Measurements from ENCODE around the gene DGLUCY.

DNA sequence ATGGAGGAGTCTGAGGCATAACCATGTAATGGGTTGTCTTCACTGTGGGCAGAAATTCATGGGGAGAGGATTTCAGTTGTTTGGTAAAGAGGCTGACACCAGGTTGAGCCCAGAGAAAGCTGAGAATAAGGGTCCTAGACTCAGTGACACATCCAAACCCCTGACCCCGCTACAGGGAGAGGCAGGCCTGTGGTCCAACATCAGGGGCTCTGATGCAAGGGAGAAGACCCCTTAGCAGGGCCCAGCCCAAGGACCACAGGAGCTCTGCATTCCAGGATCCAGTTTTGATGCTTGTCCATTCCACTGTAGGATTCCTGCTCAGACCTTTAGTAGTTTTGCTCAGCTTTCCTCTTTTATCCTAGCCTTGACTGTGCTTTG lies 115.1 kb downstream of the DGLUCY start:
- TF ChIP-seq ZNF121 (tag by site-specific recombination; IDR thresholded peaks at IDR 0.05) = no peak
- TF ChIP-seq, protein P1, sequence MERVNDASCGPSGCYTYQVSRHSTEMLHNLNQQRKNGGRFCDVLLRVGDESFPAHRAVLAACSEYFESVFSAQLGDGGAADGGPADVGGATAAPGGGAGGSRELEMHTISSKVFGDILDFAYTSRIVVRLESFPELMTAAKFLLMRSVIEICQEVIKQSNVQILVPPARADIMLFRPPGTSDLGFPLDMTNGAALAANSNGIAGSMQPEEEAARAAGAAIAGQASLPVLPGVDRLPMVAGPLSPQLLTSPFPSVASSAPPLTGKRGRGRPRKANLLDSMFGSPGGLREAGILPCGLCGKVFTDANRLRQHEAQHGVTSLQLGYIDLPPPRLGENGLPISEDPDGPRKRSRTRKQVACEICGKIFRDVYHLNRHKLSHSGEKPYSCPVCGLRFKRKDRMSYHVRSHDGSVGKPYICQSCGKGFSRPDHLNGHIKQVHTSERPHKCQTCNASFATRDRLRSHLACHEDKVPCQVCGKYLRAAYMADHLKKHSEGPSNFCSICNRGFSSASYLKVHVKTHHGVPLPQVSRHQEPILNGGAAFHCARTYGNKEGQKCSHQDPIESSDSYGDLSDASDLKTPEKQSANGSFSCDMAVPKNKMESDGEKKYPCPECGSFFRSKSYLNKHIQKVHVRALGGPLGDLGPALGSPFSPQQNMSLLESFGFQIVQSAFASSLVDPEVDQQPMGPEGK (tag by site-specific recombination; IDR thresholded peaks at IDR 0.05) = no peak
- TF ChIP-seq, protein P2, sequence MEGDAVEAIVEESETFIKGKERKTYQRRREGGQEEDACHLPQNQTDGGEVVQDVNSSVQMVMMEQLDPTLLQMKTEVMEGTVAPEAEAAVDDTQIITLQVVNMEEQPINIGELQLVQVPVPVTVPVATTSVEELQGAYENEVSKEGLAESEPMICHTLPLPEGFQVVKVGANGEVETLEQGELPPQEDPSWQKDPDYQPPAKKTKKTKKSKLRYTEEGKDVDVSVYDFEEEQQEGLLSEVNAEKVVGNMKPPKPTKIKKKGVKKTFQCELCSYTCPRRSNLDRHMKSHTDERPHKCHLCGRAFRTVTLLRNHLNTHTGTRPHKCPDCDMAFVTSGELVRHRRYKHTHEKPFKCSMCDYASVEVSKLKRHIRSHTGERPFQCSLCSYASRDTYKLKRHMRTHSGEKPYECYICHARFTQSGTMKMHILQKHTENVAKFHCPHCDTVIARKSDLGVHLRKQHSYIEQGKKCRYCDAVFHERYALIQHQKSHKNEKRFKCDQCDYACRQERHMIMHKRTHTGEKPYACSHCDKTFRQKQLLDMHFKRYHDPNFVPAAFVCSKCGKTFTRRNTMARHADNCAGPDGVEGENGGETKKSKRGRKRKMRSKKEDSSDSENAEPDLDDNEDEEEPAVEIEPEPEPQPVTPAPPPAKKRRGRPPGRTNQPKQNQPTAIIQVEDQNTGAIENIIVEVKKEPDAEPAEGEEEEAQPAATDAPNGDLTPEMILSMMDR (tag by site-specific recombination; IDR thresholded peaks at IDR 0.05) = no peak
- TF ChIP-seq ZNF747 (tag by site-specific recombination; IDR thresholded peaks at IDR 0.05) = no peak
- no peak for TF ChIP-seq ZNF654 (tag by site-specific recombination; IDR thresholded peaks at IDR 0.05; ENCODE audit: low read depth)
- no peak for TF ChIP-seq ZNF37A (tag by site-specific recombination; IDR thresholded peaks at IDR 0.05)
- TF ChIP-seq ZBTB17 (tag by site-specific recombination; IDR thresholded peaks at IDR 0.05) = no peak
- TF ChIP-seq ZNF274 (IDR thresholded peaks at IDR 0.05; ENCODE audit: low read length) = no peak
- no peak for TF ChIP-seq ZNF274 (tag by site-specific recombination; IDR thresholded peaks at IDR 0.05; ENCODE audit: borderline replicate concordance)
- TF ChIP-seq, protein P3, sequence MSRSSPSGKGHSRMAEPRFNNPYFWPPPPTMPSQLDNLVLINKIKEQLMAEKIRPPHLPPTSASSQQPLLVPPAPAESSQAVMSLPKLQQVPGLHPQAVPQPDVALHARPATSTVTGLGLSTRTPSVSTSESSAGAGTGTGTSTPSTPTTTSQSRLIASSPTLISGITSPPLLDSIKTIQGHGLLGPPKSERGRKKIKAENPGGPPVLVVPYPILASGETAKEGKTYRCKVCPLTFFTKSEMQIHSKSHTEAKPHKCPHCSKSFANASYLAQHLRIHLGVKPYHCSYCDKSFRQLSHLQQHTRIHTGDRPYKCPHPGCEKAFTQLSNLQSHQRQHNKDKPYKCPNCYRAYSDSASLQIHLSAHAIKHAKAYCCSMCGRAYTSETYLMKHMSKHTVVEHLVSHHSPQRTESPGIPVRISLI (tag by site-specific recombination; IDR thresholded peaks at IDR 0.05) = no peak
- TF ChIP-seq, protein P4, sequence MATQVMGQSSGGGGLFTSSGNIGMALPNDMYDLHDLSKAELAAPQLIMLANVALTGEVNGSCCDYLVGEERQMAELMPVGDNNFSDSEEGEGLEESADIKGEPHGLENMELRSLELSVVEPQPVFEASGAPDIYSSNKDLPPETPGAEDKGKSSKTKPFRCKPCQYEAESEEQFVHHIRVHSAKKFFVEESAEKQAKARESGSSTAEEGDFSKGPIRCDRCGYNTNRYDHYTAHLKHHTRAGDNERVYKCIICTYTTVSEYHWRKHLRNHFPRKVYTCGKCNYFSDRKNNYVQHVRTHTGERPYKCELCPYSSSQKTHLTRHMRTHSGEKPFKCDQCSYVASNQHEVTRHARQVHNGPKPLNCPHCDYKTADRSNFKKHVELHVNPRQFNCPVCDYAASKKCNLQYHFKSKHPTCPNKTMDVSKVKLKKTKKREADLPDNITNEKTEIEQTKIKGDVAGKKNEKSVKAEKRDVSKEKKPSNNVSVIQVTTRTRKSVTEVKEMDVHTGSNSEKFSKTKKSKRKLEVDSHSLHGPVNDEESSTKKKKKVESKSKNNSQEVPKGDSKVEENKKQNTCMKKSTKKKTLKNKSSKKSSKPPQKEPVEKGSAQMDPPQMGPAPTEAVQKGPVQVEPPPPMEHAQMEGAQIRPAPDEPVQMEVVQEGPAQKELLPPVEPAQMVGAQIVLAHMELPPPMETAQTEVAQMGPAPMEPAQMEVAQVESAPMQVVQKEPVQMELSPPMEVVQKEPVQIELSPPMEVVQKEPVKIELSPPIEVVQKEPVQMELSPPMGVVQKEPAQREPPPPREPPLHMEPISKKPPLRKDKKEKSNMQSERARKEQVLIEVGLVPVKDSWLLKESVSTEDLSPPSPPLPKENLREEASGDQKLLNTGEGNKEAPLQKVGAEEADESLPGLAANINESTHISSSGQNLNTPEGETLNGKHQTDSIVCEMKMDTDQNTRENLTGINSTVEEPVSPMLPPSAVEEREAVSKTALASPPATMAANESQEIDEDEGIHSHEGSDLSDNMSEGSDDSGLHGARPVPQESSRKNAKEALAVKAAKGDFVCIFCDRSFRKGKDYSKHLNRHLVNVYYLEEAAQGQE (tag by site-specific recombination; IDR thresholded peaks at IDR 0.05) = no peak
